ENCODE data around the gene C1orf216. TPM values are rescaled to one million over a fixed set of nuclear protein-coding genes. Genes with fewer than 3 reads are reported as not detected.
"Not testable (repeated sequence)": the region's sequence is repeated elsewhere in the genome, so short reads cannot be mapped to it uniquely, and the experiment has no call there.

C1orf216 gene
- total RNA-seq, 1 donor from 2014 or later = 25.2 TPM

DNA sequence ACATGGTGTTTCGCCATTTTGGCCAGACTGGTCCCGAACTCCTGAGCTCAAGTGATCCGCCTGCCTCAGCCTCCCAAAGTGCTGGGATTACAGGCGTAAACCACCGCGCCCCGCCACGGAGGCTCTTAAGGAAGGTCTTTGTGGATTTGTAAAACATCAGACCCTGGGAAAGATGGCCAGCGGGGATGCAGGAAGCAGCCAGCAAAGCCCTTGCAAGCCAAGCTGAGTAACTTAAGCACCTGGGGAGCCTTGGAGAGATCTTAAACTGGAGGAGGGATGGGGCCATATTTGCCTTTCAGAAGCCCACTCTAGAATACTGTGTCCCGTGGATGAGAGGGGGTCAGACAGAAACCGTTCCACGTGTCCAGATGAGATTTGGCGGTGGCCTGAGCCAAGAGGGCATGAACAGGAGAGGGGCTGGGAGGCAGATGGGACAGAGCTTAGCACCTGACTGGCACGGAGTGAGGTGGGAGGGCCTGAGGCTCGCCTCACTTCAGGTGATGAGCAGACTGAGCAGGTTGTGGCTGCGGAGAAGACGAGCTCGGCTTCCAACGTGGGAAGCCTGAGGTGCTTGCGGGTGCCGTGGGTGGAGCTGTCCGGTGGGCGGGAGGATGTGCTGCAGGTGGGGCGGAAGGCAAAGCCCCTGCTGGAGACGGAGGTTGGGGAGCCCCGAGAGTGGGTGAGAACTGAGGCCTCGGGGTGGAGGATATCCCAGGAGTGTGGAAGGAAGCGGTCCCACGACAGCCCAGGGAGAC, 11.7 kb downstream of the C1orf216 start:
- DNase-seq = no peak

DNA sequence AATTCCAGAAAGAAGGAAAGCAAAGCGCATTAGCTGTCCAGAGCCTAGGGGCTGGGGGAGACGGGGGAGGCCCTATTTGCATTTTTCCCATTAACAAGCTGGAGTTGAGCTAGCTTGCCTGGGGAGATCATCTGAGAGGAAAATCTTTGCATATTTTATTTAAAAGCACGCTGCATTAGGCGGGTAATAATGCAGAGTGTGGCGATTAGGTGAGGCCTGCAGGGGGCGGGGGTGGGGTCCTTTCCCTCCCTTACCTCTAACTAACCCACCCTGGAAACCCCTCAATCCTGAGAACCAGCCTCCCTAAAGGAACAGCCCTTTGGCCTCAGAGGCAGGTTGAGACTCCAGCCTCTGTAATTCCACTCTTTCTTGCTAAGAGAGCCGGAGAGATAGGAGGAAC, 16.2 kb downstream of the C1orf216 start:
- DNase-seq = no peak

DNA sequence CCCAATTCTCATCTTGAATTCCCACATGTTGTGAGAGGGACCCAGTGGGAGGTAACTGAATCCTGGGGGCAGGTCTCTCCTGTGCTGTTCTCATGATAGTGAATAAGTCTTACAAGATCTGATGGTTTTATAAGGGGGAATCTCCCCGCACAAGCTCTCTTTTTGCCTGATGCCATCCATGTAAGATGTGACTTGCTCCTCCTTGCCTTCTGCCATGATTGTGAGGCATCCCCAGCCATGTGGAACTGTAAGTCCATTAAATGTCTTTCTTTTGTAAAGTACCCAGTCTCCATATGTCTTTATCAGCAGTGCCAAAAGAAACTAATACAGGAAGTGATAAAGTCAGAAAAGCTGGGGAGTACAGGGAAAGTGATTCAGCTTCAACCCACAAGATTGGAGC, 19.5 kb downstream of the C1orf216 start:
- DNase-seq = peak; percentile 42

DNA sequence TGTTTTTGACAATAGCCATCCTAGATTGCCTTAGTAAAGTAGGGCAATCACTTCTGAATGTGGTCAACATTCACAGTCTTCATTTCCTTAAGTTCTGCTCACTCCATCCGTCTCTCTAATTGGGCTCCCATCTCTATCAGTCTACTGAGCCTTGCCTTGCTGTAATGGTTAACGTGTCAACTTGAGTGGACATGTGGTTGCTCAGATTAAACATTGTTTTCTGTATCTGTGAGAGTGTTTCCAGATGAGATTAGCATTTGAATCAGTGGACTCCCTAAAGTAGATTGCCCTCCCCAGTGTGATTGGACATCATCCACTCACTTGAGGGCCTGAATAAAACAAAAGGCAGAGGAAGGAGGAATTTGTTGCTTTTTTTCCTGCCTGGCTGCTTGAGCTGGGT, 26.4 kb downstream of the C1orf216 start:
- DNase-seq = no peak

DNA sequence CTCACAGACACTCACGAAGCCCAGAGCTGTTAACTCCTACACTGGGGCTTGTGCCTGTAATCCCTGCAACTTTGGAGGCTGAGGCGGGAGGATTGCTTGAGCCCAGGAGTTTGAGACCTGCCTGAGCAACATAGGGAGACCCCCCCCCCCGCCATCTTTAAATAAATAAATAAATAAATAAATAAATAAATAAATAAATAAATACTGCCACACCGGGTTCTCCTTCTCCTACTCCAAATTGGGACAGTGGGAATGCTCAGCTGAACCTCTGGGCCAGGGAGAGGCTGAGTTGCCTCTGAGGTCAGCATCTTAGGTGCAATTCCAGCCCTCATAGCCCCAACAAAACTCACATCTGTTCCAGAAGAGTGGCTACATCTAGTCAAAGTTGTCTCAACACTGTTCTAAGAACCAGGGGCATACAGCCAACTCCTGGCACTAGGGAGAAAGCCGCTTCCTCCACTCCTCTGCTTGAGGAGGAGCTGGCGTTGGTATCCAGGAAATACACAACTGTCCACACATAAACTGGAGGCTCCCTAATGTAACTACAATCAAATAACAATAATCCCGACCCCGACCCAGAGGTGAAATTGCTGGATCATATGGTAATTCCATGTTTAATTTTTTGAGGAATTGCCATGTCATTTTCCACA, 27.0 kb downstream of the C1orf216 start:
- DNase-seq = no peak

DNA sequence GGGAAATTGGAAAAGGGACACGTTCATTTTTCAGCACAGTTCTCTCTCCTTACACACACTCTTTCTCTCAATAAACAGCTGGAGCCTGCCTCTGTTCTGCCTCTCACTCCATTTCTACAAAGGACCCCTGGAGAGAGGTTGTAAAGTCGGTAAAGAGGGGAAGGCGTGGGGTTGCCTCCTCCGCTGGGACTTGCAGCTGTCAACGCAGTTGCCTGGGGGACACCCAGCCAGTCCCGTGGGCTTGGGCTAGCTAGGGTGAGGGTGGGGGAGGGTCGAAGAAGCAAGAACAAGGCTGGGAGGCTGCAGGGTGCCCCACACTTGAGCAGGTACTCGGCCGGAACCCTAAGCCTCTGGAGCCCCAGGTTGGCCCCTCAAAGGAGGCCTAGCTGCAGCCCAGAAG, 27.6 kb downstream of the C1orf216 start:
- DNase-seq = no peak

DNA sequence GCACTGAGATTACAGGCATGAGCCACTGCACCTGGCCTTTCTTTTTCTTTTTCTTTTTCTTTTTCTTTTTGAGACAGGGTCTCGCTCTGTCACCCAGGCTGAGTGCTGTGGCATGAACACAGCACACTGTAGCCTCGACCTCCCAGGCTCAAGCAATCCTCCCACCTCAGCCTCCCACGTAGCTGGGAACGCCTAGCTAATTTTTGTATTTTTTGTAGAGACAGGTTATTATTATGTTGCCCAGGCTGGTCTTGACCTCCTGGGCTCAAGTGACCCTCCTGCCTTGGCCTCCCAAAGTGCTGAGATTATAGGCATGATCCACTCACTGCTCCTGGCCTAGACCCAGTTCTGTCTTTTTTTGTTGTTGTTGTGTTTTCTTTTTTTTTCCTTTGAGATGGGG, 28.6 kb downstream of the C1orf216 start:
- not testable (repeated sequence) for DNase-seq

DNA sequence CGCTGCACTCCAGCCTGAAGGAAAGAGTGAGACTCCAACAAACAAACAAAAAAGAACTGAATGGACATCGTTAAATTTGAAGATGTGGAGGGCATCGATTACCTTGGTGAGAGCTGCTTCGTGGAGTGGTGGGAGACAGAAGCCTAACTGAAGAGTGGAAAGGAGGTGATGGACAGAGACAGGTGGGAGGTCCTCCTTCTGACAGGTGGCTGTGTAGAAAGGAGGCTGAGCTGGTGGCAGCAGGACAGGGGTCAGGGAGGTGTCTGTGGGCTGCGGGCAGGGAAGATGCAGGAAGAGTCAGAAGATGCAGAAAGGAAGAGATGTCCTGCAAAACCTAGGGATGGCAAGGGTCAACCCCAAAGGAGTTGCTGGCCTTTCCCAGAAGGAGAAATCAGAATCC, 30.5 kb downstream of the C1orf216 start:
- DNase-seq = no peak

DNA sequence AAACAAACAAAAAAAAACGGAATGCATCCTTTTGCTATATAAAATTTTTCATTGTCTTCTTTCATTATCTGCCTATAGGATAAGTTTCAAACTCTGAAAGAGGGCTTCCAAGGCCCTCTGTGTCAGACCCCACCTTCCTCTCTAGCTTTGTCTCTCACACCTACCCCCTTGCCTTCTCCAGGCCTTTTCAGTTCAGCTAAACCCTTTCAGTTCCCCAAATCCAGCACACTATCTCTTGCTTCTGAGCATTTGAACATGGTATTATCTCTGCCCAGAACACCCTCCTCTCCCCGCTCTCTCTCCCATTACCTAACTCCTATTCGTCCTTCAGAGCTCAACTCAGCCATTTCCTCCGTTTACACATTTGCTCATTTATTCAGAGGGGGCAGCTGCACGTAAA, 35.7 kb downstream of the C1orf216 start:
- no peak for DNase-seq

DNA sequence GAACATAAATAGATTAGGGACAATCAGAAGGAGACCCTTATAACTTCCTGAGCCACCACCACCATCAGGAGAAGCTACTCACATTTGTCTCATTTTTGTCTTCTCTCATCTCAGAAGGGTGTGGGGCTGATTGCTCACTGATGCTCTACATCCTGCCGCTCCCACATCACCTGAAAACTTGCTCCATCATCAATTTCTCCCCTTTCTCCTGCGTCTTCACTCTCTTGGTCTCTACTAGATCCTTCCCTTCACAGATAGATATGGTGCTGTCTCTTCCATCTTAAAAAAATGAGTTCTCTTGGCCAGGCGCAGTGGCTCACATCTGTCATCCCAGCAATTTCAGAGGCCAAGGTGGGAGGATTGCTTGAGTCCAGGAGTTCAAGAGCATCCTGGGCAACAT, 38.4 kb downstream of the C1orf216 start:
- DNase-seq = no peak

DNA sequence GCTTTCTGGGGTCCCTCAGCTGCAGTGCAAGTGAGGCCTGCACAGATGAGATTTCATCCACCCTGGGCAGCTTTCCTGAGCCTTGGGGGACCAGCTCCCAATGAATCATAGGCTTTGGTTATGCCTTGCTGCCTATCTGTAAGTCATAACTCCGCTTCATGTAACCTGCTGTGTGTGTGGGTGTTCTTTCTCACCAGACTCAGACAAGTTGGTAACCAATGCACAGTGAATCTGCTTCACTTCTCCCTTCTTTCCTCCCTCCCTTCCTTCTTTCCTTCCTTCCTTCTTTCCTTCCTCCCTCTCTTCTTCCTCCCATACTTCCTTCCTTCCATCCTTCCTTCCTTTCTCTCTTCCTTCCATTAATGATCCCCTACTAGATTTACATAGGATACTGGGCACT, 42.9 kb downstream of the C1orf216 start:
- no peak for DNase-seq

DNA sequence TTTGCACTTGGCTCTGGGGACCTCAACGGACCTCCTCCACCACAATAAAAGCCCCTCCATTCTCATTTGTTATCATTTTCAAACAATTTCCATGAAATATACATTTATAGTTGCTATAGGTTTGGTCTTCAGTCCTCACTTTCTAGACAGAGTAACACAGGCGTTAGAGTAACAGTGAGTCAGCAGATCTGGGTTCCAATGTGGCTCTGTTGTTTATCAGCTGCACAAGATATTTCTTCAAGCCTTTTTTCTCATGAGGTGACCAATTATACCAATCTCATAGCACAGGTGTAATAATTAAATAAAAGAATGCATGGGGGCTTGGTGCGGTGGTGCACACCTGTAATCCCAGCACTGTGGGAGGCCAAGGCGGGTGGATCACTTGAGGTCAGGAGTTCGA, 44.6 kb downstream of the C1orf216 start:
- no peak for DNase-seq

DNA sequence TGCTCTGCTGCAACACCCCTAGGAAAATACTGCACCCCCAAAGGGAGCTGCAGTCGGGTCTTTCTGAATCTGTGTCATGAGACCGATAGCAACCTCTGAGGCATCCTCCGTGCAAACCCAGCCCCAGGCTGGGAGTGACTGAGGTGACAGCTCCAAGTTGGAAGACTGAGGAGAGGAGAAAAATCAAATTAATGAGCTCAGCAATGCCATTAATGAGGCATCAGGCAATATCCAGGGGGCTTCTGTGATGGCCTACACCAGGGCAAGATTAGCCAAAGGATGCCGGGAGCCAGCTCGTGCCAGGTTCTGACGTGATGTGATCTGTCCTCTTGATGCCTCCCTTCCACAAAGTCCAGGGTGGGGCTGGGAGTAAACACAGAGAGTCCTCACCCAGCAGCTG, 46.6 kb downstream of the C1orf216 start:
- no peak for DNase-seq

DNA sequence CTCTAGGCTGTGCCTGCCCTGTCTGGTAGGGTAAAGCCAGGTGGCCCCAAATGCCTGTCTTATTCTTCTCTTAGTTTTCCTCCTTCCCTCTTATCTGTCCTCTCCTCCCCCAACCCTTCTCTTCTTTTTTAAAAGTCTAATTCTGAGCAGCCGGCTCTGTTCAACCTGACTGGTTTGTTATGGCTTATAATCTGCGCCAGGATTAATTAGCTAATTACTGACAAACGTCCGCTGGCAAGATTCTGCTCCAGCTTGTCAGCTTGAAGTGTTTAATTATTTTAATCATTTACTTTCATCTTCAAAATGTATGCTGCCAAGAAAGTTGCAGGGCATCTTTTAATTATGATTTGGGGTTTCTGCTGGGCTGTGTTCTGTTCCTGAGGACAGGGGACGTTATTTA, 50.2 kb downstream of the C1orf216 start:
- DNase-seq = no peak

DNA sequence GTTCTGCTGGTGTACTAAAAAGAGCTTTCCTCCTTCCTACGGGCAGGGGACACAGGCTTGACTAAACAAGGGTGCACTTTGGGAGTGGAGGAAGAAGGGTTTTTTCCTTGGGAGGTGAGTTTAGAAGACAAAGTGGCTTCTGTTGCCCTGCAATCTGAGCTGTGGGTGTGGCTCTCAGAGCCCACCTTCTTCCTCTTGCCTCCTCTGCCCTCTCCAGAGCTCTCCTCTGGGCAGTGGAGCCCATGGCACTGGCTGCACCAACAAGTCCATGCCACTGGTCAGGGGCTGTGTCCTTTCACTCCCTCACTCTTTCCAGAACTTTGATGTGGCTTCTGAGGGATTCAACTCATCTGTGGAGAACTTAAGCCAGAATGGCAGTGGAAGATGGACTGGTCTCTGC, 51.8 kb downstream of the C1orf216 start:
- no peak for DNase-seq

DNA sequence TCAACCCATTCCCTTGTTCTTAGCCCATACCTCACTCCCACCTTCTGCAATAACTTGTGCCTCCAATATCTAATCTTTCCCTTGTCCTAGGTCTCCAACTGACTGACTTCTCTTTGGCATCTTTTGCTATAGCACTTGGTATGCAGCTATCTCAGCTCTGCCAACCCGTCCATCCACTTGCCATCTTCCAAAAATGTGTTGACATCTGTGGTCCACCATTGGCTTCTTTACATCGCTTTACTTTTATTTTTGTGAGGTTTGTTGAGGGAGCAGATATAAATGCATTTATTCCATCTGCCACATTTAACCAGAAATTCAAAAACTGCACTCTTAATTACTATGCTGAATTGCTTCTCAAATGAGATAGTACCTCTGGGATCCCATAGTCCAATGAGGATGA, 52.5 kb downstream of the C1orf216 start:
- no peak for DNase-seq

Other genes with a start within 250 kb of the C1orf216 start
- gene KIAA0319L, start 161.5 kb downstream of the C1orf216 start, total RNA-seq = 62.2 and 80.5 TPM in 2 replicates
- 11.9 and 23.1 TPM in 2 replicates for gene NCDN, start 161.1 kb downstream of the C1orf216 start, total RNA-seq
- 0.14 and 0.17 TPM in 2 replicates for gene TFAP2E, start 145.6 kb downstream of the C1orf216 start, total RNA-seq
- gene PSMB2, start 77.4 kb downstream of the C1orf216 start, total RNA-seq = 16.0 and 41.0 TPM in 2 replicates
- gene CLSPN, start 51.1 kb upstream of the C1orf216 start, total RNA-seq = 8.7 and 32.5 TPM in 2 replicates
- gene AGO4, start 89.1 kb upstream of the C1orf216 start, total RNA-seq = 24.3 and 29.3 TPM in 2 replicates
- 9.7 and 29.3 TPM in 2 replicates for gene AGO1, start 164.3 kb upstream of the C1orf216 start, total RNA-seq
- 20.8 and 21.8 TPM in 2 replicates for gene AGO3, start 212.2 kb upstream of the C1orf216 start, total RNA-seq

Measured in dermis blood vessel endothelial cell (primary cell).